Smooth muscle cell of the coronary artery (primary cell): ENCODE measurements around the gene KCNQ1OT1. TPM values are rescaled to one million over a fixed set of nuclear protein-coding genes. Genes with fewer than 3 reads are reported as not detected.

Experiments
- total RNA-seq: library from RNA; depleted of rRNA; stranded (reverse); fragments of >200 nt; gene quantifications from 2 replicates; pipeline ENCODE4 v1.2.3, GENCODE V29; 2014; ENCODE audit warnings: low replicate concordance

Gene KCNQ1OT1
- total RNA-seq = 2.1 and 2.5 TPM in 2 replicates

GRCh38 chr11:2699531-2700414 lies at the start of gene KCNQ1OT1:
Gene KCNQ1OT1 (minus strand): TSS chr11:2699994.

Other genes starting within 250 kb of the KCNQ1OT1 start
- 2.4 and 3.0 TPM in 2 replicates for gene CDKN1C, start 185.8 kb upstream of the KCNQ1OT1 start, total RNA-seq
- 0.23 and 5.7 TPM in 2 replicates for gene PHLDA2, start 229.4 kb upstream of the KCNQ1OT1 start, total RNA-seq